ENCODE results near the gene SNAP91.

DNA sequence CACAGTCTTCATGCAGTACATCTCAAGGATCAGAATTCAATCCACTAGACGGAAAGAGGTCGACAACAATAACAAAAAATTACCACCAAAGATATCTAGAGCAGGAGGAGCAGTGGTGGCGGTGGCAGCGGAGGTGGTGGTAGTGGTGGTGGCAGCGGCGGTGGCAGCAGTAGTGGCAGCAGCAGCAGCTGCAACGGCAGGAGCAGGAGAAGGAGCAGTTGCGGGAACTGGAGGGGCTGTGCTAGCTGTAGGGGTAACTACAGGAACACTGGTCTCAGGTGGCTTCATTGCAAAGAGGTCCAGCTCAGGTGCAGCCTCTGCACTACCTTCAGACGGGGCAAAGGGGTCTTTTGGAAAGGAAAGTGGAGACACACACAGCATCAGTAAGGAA, 115.5 kb downstream of the SNAP91 start:
- no peak for TF ChIP-seq PAX5 (IDR thresholded peaks at IDR 0.05; ENCODE audit: insufficient read depth, low read length, severe bottlenecking)
- TF ChIP-seq POLR2A (IDR thresholded peaks at IDR 0.05; ENCODE audit: low read depth, low read length): no peak
- no peak for TF ChIP-seq POLR2AphosphoS5 (IDR thresholded peaks at IDR 0.05; ENCODE audit: low read depth, low read length)
- TF ChIP-seq TAF1 (IDR thresholded peaks at IDR 0.05; ENCODE audit: low read depth, low read length): no peak

Measured in GM12891 (cell line).